Adrenal gland (tissue), 5 donors: ENCODE measurements around the gene BICD1.

Experiments used
- POLR2A ChIP-seq, 2 donors: fragments of 450-650 bp; IDR thresholded peaks; one replicate each; pipeline ENCODE4 v1.6.1; 2017; ENCODE audit warnings: antibody characterized with exemption in 2 of 2, mild to moderate bottlenecking in 2 of 2, moderate library complexity in 1 of 2
- TF ChIP-seq, protein P1 (sequence below), 6 experiments: fragments of 450-650 bp in 4 of 6; fragments of 200-600 bp in 2 of 6; sonication (generic) in 1 of 6; IDR thresholded peaks; 1 replicate in 5 of 6; 2 replicates in 1 of 6; pipeline versions ENCODE4 v1.5.1 to v1.8.0; 2016 to 2021; ENCODE audit warnings: antibody characterized with exemption in 6 of 6, mild to moderate bottlenecking in 2 of 6, moderate library complexity in 1 of 6
- donor health status: DM: no; HTN: no; CAD: no.

DNA sequence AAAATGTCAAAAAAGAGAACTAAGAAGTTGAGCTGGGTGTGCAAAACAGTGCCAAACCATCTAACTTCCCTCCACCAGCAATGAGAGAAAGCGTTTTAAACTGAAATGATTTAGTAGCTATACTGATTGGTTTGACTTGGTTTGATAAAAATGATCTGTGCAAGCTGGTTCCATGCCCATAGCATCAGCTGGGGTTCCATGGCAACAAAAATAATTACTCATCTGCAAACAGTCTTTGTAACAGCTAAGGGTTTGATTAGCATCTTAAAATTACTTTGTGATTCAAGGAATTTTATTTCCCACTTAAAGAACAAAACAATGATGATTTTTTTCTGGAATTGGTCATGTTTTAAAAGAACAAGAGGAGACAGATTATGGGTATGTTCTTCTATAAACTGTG is 15.0 kb upstream of the BICD1 start:
- no peak for TF ChIP-seq POLR2A (IDR thresholded peaks at IDR 0.05)
- TF ChIP-seq, protein P1, sequence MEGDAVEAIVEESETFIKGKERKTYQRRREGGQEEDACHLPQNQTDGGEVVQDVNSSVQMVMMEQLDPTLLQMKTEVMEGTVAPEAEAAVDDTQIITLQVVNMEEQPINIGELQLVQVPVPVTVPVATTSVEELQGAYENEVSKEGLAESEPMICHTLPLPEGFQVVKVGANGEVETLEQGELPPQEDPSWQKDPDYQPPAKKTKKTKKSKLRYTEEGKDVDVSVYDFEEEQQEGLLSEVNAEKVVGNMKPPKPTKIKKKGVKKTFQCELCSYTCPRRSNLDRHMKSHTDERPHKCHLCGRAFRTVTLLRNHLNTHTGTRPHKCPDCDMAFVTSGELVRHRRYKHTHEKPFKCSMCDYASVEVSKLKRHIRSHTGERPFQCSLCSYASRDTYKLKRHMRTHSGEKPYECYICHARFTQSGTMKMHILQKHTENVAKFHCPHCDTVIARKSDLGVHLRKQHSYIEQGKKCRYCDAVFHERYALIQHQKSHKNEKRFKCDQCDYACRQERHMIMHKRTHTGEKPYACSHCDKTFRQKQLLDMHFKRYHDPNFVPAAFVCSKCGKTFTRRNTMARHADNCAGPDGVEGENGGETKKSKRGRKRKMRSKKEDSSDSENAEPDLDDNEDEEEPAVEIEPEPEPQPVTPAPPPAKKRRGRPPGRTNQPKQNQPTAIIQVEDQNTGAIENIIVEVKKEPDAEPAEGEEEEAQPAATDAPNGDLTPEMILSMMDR (IDR thresholded peaks at IDR 0.05): no peak
